GM23338 (cell line): ENCODE data around the gene EDIL3. TPM values are rescaled to one million over a fixed set of nuclear protein-coding genes. Genes with fewer than 3 reads are reported as not detected.

Experiments used
- ATAC-seq: fragments of 200-7000 bp; cut with Tn5 transposase; 3 replicates; pipeline ENCODE4 v1.9.1; 2020
- DNase-seq: peaks from one replicate; pipeline ENCODE4 v3.0.0-alpha.2; 2015; ENCODE audit warnings: low spot score
- H2AFZ ChIP-seq: fragments of 200-600 bp; sonication (generic); 2 replicates; pipeline ENCODE4 v1.8.0; 2016; ENCODE audit warnings: antibody characterized with exemption, mild to moderate bottlenecking, moderate library complexity
- H3F3A ChIP-seq: fragments of 200-600 bp; sonication (generic); replicated peaks from 2 replicates; pipeline ENCODE4 v1.8.0; 2017; ENCODE audit warnings: antibody characterized with exemption, mixed run types, low read depth
- H3K27ac ChIP-seq: fragments of 200-600 bp; sonication (generic); 2 replicates; pipeline ENCODE4 v1.6.1; 2016; ENCODE audit warnings: low read depth
- H3K27me3 ChIP-seq: fragments of 200-600 bp; sonication (generic); 2 replicates; pipeline ENCODE4 v1.8.0; 2016; ENCODE audit warnings: mild to moderate bottlenecking, mixed run types, moderate library complexity; ENCODE audit not compliant: insufficient read depth
- H3K36me3 ChIP-seq: fragments of 200-600 bp; sonication (generic); 2 replicates; pipeline ENCODE4 v1.8.0; 2016; ENCODE audit warnings: mild to moderate bottlenecking; ENCODE audit not compliant: insufficient read depth
- H3K4me1 ChIP-seq: fragments of 200-600 bp; sonication (generic); 2 replicates; pipeline ENCODE4 v1.8.0; 2016; ENCODE audit warnings: mild to moderate bottlenecking, moderate library complexity; ENCODE audit not compliant: insufficient read depth
- H3K4me2 ChIP-seq: fragments of 200-600 bp; sonication (generic); 2 replicates; pipeline ENCODE4 v1.7.1; 2017; ENCODE audit warnings: mixed run types
- H3K4me3 ChIP-seq: fragments of 200-600 bp; sonication (generic); 2 replicates; pipeline ENCODE4 v1.6.1; 2016; ENCODE audit warnings: mixed run types
- H3K79me2 ChIP-seq: fragments of 200-600 bp; sonication (generic); replicated peaks from 2 replicates; pipeline ENCODE4 v1.8.0; 2017; ENCODE audit warnings: mild to moderate bottlenecking; ENCODE audit not compliant: insufficient read depth
- H3K9me2 ChIP-seq: fragments of 200-600 bp; sonication (generic); 2 replicates; pipeline ENCODE4 v1.8.0; 2017; ENCODE audit not compliant: insufficient read depth
- H4K20me1 ChIP-seq: fragments of 200-600 bp; sonication (generic); replicated peaks from 2 replicates; pipeline ENCODE4 v1.8.0; 2017; ENCODE audit warnings: mild to moderate bottlenecking; ENCODE audit not compliant: insufficient read depth
- H3K27ac Mint-ChIP-seq: 2 replicates; pipeline ENCODE4 v1.8.0; 2020; ENCODE audit warnings: inconsistent platforms, mild to moderate bottlenecking, moderate library complexity, mixed read lengths
- H3K27me3 Mint-ChIP-seq: 3 replicates; pipeline ENCODE4 v1.8.0; 2022; ENCODE audit warnings: low read depth, mild to moderate bottlenecking, moderate library complexity, mixed read lengths, inconsistent platforms; ENCODE audit not compliant: insufficient read depth, poor library complexity
- H3K36me3 Mint-ChIP-seq: 3 replicates; pipeline ENCODE4 v1.8.0; 2021; ENCODE audit warnings: low read depth, mild to moderate bottlenecking, inconsistent platforms, moderate library complexity, mixed read lengths
- H3K4me1 Mint-ChIP-seq: 3 replicates; pipeline ENCODE4 v1.8.0; 2020; ENCODE audit warnings: mild to moderate bottlenecking, inconsistent platforms, mixed read lengths
- H3K4me3 Mint-ChIP-seq: 3 replicates; pipeline ENCODE4 v1.8.0; 2021; ENCODE audit warnings: moderate library complexity, mild to moderate bottlenecking, inconsistent platforms, mixed read lengths
- H3K9me3 Mint-ChIP-seq: 3 replicates; pipeline ENCODE4 v1.8.0; 2020; ENCODE audit warnings: moderate library complexity, mild to moderate bottlenecking, inconsistent platforms, mixed read lengths
- CREB1 ChIP-seq: fragments of 250-450 bp; sonication (Bioruptor Pico); IDR thresholded peaks from 2 replicates; pipeline ENCODE4 v1.5.0; 2020; ENCODE audit warnings: low read depth, mild to moderate bottlenecking, moderate library complexity
- ETS1 ChIP-seq: IDR thresholded peaks from 2 replicates; pipeline ENCODE4 v1.6.1; 2016; ENCODE audit warnings: antibody characterized with exemption
- EZH2 ChIP-seq: fragments of 200-600 bp; sonication (generic); IDR thresholded peaks from one replicate; pipeline ENCODE4 v1.8.0; 2017; ENCODE audit warnings: antibody characterized with exemption, mild to moderate bottlenecking, low read depth; ENCODE audit not compliant: unreplicated experiment
- EZH2phosphoT487 ChIP-seq: fragments of 200-600 bp; sonication (generic); IDR thresholded peaks from one replicate; pipeline ENCODE4 v1.8.1; 2018; ENCODE audit warnings: antibody characterized with exemption; ENCODE audit not compliant: unreplicated experiment
- JUNB ChIP-seq: IDR thresholded peaks from one replicate; pipeline ENCODE4 v1.6.1; 2016; ENCODE audit warnings: antibody characterized with exemption; ENCODE audit not compliant: unreplicated experiment
- POLR2AphosphoS5 ChIP-seq: IDR thresholded peaks from 2 replicates; pipeline ENCODE4 v1.6.1; 2016; ENCODE audit warnings: antibody characterized with exemption, low read depth
- ZNF114 ChIP-seq: fragments of 250-450 bp; sonication (Bioruptor Pico); IDR thresholded peaks from 2 replicates; pipeline ENCODE4 v1.5.0; 2020; ENCODE audit warnings: mild to moderate bottlenecking, moderate library complexity
- ZNF331 ChIP-seq: fragments of 250-450 bp; sonication (Bioruptor Pico); IDR thresholded peaks from 2 replicates; pipeline ENCODE4 v1.5.0; 2020; ENCODE audit warnings: low read depth, mild to moderate bottlenecking, moderate library complexity
- ZNF462 ChIP-seq: fragments of 250-450 bp; sonication (Bioruptor Pico); IDR thresholded peaks from 2 replicates; pipeline ENCODE4 v1.5.0; 2020; ENCODE audit warnings: mild to moderate bottlenecking, moderate library complexity
- polyA plus RNA-seq: library from polyadenylated mRNA; unstranded; fragments of >200 nt; fragmentation: Nextera tagmentation; extraction: Ambion mirVana; gene quantifications from 2 replicates; pipeline ENCODE4 v1.2.1, GENCODE V29; 2016
- total RNA-seq: library from RNA; depleted of rRNA; stranded (reverse); fragments of >200 nt; shearing (Covaris generic); gene quantifications from 2 replicates; pipeline ENCODE4 v1.2.3, GENCODE V29; 2014
- TF ChIP-seq, protein P1 (sequence below): IDR thresholded peaks from one replicate; pipeline ENCODE4 v1.6.1; 2018; ENCODE audit warnings: antibody characterized with exemption; ENCODE audit not compliant: unreplicated experiment

Gene EDIL3
- total and polyA plus RNA-seq, 2 experiments from 2014 or later, result 43.3 to 61.9 TPM

DNA sequence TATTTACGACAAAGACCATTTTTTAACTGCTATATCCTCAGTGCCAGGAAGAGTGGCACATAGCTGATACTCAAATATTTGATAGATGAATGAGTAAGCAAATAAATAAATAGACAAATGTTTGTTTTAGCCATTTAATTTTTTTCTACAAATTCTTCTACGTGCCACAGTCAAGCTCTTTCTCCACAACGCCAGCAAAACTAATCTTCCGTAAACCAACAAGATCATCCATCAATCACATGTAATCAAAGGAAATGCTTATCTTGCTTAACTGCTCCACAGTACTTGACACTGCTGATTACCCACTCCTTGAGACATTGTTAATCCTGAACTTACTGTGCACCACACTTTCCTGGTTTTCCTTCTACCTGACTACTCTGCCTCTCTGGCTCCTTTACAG is 136.7 kb downstream of the EDIL3 start:
- ATAC-seq, result no peak
- DNase-seq, result no peak
- Histone ChIP-seq H4K20me1 (no peaks in the 10 kb centered on the region), H3K9me2 (no peaks in the 10 kb centered on the region), H3F3A (no peaks in the 10 kb centered on the region), H3K4me1 (no peaks in the 10 kb centered on the region), H3K4me2 (no peak overlapping the region), H3K27ac (no peak overlapping the region), H3K79me2 (no peaks in the 10 kb centered on the region), H3K36me3 (no peaks in the 10 kb centered on the region), H2AFZ (no peak overlapping the region), H3K27me3 (no peaks in the 10 kb centered on the region), H3K4me3 (no peak overlapping the region)
- Mint-ChIP-seq H3K36me3 (no peaks in the 10 kb centered on the region), H3K4me3 (no peak overlapping the region), H3K4me1 (peaks cover 3% of the 10 kb centered on the region; the same call in 2 of the 3 replicates), H3K27me3 (no peaks in the 10 kb centered on the region), H3K9me3 (no peaks in the 10 kb centered on the region), H3K27ac (no peak overlapping the region)
- no peak for TF ChIP-seq POLR2AphosphoS5

- H3K4me2 ChIP-seq, result no peak overlapping the region
- peaks cover 6% of the 10 kb centered on the region; the same call in 2 of the 3 replicates for H3K4me1 Mint-ChIP-seq
- H3K9me3 Mint-ChIP-seq, result no peaks in the 10 kb centered on the region
- DNase-seq (no peak), ATAC-seq (no peak)
- H4K20me1 ChIP-seq, result no peaks in the 10 kb centered on the region
- no peak overlapping the region for H3K4me3 Mint-ChIP-seq
- H3K79me2 ChIP-seq, result no peaks in the 10 kb centered on the region
- H3K4me1 ChIP-seq, result peaks cover 4% of the 10 kb centered on the region; the same call in 1 of the 2 replicates
- no peaks in the 10 kb centered on the region for H3K27me3 Mint-ChIP-seq
- no peaks in the 10 kb centered on the region for H3K36me3 Mint-ChIP-seq
- H3K9me2 ChIP-seq, result no peaks in the 10 kb centered on the region
- no peaks in the 10 kb centered on the region for H3K27me3 ChIP-seq
- H3K36me3 ChIP-seq, result no peaks in the 10 kb centered on the region
- H3K4me3 ChIP-seq, result no peak overlapping the region
- H3K27ac ChIP-seq, result no peak overlapping the region
- no peak overlapping the region for H2AFZ ChIP-seq
- no peaks in the 10 kb centered on the region for H3F3A ChIP-seq
- no peak overlapping the region for H3K27ac Mint-ChIP-seq
- TF ChIP-seq ETS1 (no peak), EZH2 (no peak), ZNF462 (no peak), ZNF114 (no peak), EZH2phosphoT487 (no peak), ZNF331 (no peak), POLR2AphosphoS5 (no peak), CREB1 (no peak), JUNB (no peak)
- TF ChIP-seq, protein P1, sequence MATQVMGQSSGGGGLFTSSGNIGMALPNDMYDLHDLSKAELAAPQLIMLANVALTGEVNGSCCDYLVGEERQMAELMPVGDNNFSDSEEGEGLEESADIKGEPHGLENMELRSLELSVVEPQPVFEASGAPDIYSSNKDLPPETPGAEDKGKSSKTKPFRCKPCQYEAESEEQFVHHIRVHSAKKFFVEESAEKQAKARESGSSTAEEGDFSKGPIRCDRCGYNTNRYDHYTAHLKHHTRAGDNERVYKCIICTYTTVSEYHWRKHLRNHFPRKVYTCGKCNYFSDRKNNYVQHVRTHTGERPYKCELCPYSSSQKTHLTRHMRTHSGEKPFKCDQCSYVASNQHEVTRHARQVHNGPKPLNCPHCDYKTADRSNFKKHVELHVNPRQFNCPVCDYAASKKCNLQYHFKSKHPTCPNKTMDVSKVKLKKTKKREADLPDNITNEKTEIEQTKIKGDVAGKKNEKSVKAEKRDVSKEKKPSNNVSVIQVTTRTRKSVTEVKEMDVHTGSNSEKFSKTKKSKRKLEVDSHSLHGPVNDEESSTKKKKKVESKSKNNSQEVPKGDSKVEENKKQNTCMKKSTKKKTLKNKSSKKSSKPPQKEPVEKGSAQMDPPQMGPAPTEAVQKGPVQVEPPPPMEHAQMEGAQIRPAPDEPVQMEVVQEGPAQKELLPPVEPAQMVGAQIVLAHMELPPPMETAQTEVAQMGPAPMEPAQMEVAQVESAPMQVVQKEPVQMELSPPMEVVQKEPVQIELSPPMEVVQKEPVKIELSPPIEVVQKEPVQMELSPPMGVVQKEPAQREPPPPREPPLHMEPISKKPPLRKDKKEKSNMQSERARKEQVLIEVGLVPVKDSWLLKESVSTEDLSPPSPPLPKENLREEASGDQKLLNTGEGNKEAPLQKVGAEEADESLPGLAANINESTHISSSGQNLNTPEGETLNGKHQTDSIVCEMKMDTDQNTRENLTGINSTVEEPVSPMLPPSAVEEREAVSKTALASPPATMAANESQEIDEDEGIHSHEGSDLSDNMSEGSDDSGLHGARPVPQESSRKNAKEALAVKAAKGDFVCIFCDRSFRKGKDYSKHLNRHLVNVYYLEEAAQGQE, result no peak
These were observed 142.4 kb downstream of the EDIL3 start for GRCh38 chr5:84242286-84242685.
